Kidney (tissue), 14 donors: ENCODE measurements around the gene CPT2. TPM values are rescaled to one million over a fixed set of nuclear protein-coding genes. Genes with fewer than 3 reads are reported as not detected.
A peak's percentile ranks its signal among the peaks of the same experiment; 100 is the strongest.

Experiments used
- DNase-seq, 5 donors: peaks; one replicate each; pipeline ENCODE4 v3.0.0-alpha.2; 2013 to 2020
- FAIRE-seq: peaks from 2 replicates; lab custom pipeline; 2012; peaks lifted over from hg19 to GRCh38; lab: Jason Lieb, UNC
- H3K27ac ChIP-seq, 2 donors: one replicate each; pipeline ENCODE4 v1.7.0; 2013; ENCODE audit warnings: low read depth in 2 of 2, low read length in 2 of 2, inconsistent platforms in 1 of 2
- H3K27me3 ChIP-seq: one replicate; pipeline ENCODE4 v1.7.1; 2013; ENCODE audit warnings: low read length, inconsistent platforms; ENCODE audit not compliant: control insufficient read depth, insufficient read depth
- H3K36me3 ChIP-seq, 3 donors: one replicate each; pipeline versions ENCODE4 v1.7.0 to v1.7.1; 2013; ENCODE audit warnings: low read length in 3 of 3, control low read depth in 1 of 3, inconsistent platforms in 1 of 3; ENCODE audit not compliant: insufficient read depth in 3 of 3, control insufficient read depth in 2 of 3
- H3K4me1 ChIP-seq, 3 donors: one replicate each; pipeline versions ENCODE4 v1.7.0 to v1.7.1; 2013; ENCODE audit warnings: low read length in 3 of 3, inconsistent platforms in 1 of 3, low read depth in 1 of 3; ENCODE audit not compliant: control insufficient read depth in 2 of 3, insufficient read depth in 2 of 3
- H3K4me3 ChIP-seq, 3 donors: one replicate each; pipeline versions ENCODE4 v1.7.0 to v1.8.1; 2013; ENCODE audit warnings: low read length in 3 of 3, control low read depth in 1 of 3, inconsistent platforms in 1 of 3
- H3K9ac ChIP-seq, 3 donors: one replicate each; pipeline versions ENCODE4 v1.7.0 to v1.7.1; 2013; ENCODE audit warnings: low read length in 3 of 3, control low read depth in 1 of 3, inconsistent platforms in 1 of 3
- H3K9me3 ChIP-seq, 3 donors: one replicate each; pipeline versions ENCODE4 v1.7.0 to v1.7.1; 2013; ENCODE audit warnings: low read length in 3 of 3, control low read depth in 1 of 3, inconsistent platforms in 1 of 3; ENCODE audit not compliant: control insufficient read depth in 2 of 3, insufficient read depth in 1 of 3
- CTCF ChIP-seq: IDR thresholded peaks from 3 replicates; pipeline ENCODE4 v1.5.1; 2012; ENCODE audit warnings: mild to moderate bottlenecking, moderate library complexity, borderline replicate concordance; ENCODE audit not compliant: insufficient read depth; ENCODE audit errors: extremely low read depth
- intact Hi-C: fragments of 100-400 bp; cut with DNase I; formaldehyde crosslinking; loops from one replicate; pipeline ENCODE4 v1.11.1; 2022
- polyA plus RNA-seq: library from polyadenylated mRNA; stranded (reverse); fragments of 350-450 nt; fragmentation: Illumina TruSeq; extraction: RNeasy Lipid Tissue Mini Kit (QIAGEN cat#74804); gene quantifications from one replicate; pipeline ENCODE4 v1.2.3, GENCODE V29; 2014; ENCODE audit warnings: low read depth, low replicate concordance; ENCODE audit not compliant: insufficient read depth
- total RNA-seq: library from RNA; stranded (reverse); fragmentation: NEBNext Ultra II Directional; extraction: Animal tissue kit (Norgen Biotek cat#: 25700); gene quantifications from one replicate; pipeline ENCODE4 v1.2.1, GENCODE V29; 2021
- donor health status: control.
- donor health status: control.
- donor health status: control.
- donor health status: control.
- donor health status: control.
- donor health status: DM: yes; HTN: yes; CAD: no.
- donor health status: Normal renal cell carcinoma (clear cell type).

Gene CPT2
- total and polyA plus RNA-seq, 2 donors from 2014 or later: 24.2 to 57.7 TPM

- peaks cover 0 to 2% (median 0%) of the 10 kb centered on the region in 3 donors for H3K4me1 ChIP-seq
- no peak overlapping the region for H3K9ac ChIP-seq
- no peak overlapping the region for H3K27ac ChIP-seq
- no peaks in the 10 kb centered on the region for H3K9me3 ChIP-seq
- H3K27me3 ChIP-seq: no peaks in the 10 kb centered on the region
- no peak overlapping the region for H3K4me3 ChIP-seq
- H3K36me3 ChIP-seq: no peaks in the 10 kb centered on the region
- intact Hi-C loops: no loop called here
- DNase-seq (no peak), FAIRE-seq (no peak)
- TF ChIP-seq CTCF: no peak
Measured at GRCh38 chr1:53153752-53154151, 42.9 kb upstream of the CPT2 start.

GRCh38 chr1:53154859-53155438 lies 41.7 kb upstream of the CPT2 start:
- Histone ChIP-seq H3K9ac (no peak overlapping the region), H3K4me3 (no peak overlapping the region), H3K27me3 (no peaks in the 10 kb centered on the region), H3K4me1 (peaks cover 0 to 2% (median 0%) of the 10 kb centered on the region in 3 donors), H3K9me3 (no peaks in the 10 kb centered on the region), H3K36me3 (no peaks in the 10 kb centered on the region), H3K27ac (no peak overlapping the region)
- intact Hi-C loops: no loop called here
- DNase-seq (no peak), FAIRE-seq (no peak)
- no peak for TF ChIP-seq CTCF

- H3K27ac ChIP-seq: no peak overlapping the region
- no peaks in the 10 kb centered on the region for H3K36me3 ChIP-seq
- DNase-seq (peak in 2 of 5 donors; percentile 30 to 35), FAIRE-seq (no peak)
- no peak for TF ChIP-seq CTCF
- no peaks in the 10 kb centered on the region for H3K27me3 ChIP-seq
- intact Hi-C loops: no loop called here
- peaks cover 0 to 2% (median 0%) of the 10 kb centered on the region in 3 donors for H3K4me1 ChIP-seq
- no peak overlapping the region for H3K9ac ChIP-seq
- H3K9me3 ChIP-seq: no peaks in the 10 kb centered on the region
- no peak overlapping the region for H3K4me3 ChIP-seq
Measured at GRCh38 chr1:53155534-53155933, 41.1 kb upstream of the CPT2 start.

GRCh38 chr1:53155945-53156344 lies 40.7 kb upstream of the CPT2 start:
- no peak for TF ChIP-seq CTCF
- Histone ChIP-seq H3K36me3 (no peaks in the 10 kb centered on the region), H3K27ac (no peak overlapping the region), H3K27me3 (no peaks in the 10 kb centered on the region), H3K9ac (no peak overlapping the region), H3K9me3 (no peaks in the 10 kb centered on the region), H3K4me1 (peaks cover 0 to 2% (median 0%) of the 10 kb centered on the region in 3 donors), H3K4me3 (no peak overlapping the region)
- intact Hi-C loops: no loop called here
- DNase-seq: no peak
- FAIRE-seq: no peak
